Muscle layer of colon (tissue), 2 donors: ENCODE data around the gene CLCN2.

ENCODE experiments used
- H3K27ac ChIP-seq: one replicate; pipeline ENCODE4 v1.7.0; 2013; ENCODE audit warnings: low read depth, mild to moderate bottlenecking, low read length, moderate library complexity
- H3K27me3 ChIP-seq, 2 donors: one replicate each; pipeline ENCODE4 v1.7.0; 2013; ENCODE audit warnings: low read length in 2 of 2, mild to moderate bottlenecking in 2 of 2; ENCODE audit not compliant: insufficient read depth in 2 of 2, control insufficient read depth in 1 of 2
- H3K36me3 ChIP-seq: one replicate; pipeline ENCODE4 v1.7.0; 2013; ENCODE audit warnings: mild to moderate bottlenecking, low read length; ENCODE audit not compliant: insufficient read depth
- H3K4me1 ChIP-seq: one replicate; pipeline ENCODE4 v1.7.0; 2013; ENCODE audit warnings: mild to moderate bottlenecking, low read length; ENCODE audit not compliant: insufficient read depth
- H3K4me3 ChIP-seq, 2 donors: one replicate each; pipeline ENCODE4 v1.7.0; 2013; ENCODE audit warnings: low read length in 2 of 2, low read depth in 1 of 2, mild to moderate bottlenecking in 1 of 2, moderate library complexity in 1 of 2
- H3K9ac ChIP-seq: one replicate; pipeline ENCODE4 v1.7.0; 2013; ENCODE audit warnings: low read length
- H3K9me3 ChIP-seq: one replicate; pipeline ENCODE4 v1.7.0; 2013; ENCODE audit warnings: mild to moderate bottlenecking, low read length
- donor health status: abdominal sarcoma.
- donor health status: Adenocarcinoma of cecum.

Gene CLCN2

GRCh38 chr3:184368116-184368515, 6.7 kb upstream of the CLCN2 start:
- H3K4me3 ChIP-seq: no peak overlapping the region
- H3K27ac ChIP-seq: no peak overlapping the region
- H3K36me3 ChIP-seq: peaks cover 26% of the 10 kb centered on the region
- H3K4me1 ChIP-seq: peaks cover 10% of the 10 kb centered on the region
- no peaks in the 10 kb centered on the region for H3K9me3 ChIP-seq
- H3K27me3 ChIP-seq: no peaks in the 10 kb centered on the region
- no peak overlapping the region for H3K9ac ChIP-seq

DNA sequence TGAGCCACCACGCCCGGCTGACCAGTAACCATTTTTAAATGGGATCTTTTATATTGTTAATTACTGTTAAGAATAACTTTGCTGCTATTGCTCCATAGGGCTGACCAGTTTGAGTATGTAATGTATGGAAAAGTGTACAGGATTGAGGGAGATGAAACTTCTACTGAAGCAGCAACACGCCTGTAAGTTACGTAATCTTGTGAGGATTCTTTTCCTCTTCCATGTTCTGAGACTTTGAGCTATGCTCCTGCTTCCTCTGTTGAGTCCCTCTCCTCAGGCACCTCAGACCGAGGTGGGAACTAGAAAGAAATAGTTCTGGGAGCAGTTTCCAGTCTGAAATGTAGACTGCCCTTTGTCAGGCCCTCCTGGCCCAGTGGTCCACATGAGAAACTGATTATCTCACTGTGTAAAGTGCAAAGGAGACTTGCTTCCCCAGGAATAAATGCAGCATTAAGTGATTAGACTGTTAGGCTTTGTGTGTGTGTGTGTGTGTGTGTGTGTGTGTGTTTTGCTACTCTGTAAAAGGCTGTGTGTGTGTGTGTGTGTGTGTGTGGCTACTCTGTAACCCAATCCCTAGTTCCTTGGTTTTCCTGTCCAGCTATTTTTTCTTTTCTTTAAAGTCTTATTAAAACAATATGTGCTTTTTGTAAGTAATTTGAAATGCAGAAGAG, 5.3 kb upstream of the CLCN2 start:
- H3K27me3 ChIP-seq: no peaks in the 10 kb centered on the region
- H3K9me3 ChIP-seq: no peaks in the 10 kb centered on the region
- H3K27ac ChIP-seq: no peak overlapping the region
- H3K9ac ChIP-seq: no peak overlapping the region
- H3K36me3 ChIP-seq: peaks cover 26% of the 10 kb centered on the region
- H3K4me1 ChIP-seq: peaks cover 10% of the 10 kb centered on the region
- H3K4me3 ChIP-seq: no peak overlapping the region

- Histone ChIP-seq H3K9ac (peak overlapping the region; percentile 68), H3K36me3 (peaks cover 12% of the 10 kb centered on the region), H3K27me3 (no peaks in the 10 kb centered on the region), H3K9me3 (no peaks in the 10 kb centered on the region), H3K4me1 (peaks cover 23% of the 10 kb centered on the region), H3K4me3 (peak overlapping the region; percentile 60 to 79), H3K27ac (peak overlapping the region; percentile 99)
These were observed 1.5 kb upstream of the CLCN2 start for GRCh38 chr3:184362668-184363546.

- no peaks in the 10 kb centered on the region for H3K27me3 ChIP-seq
- H3K9ac ChIP-seq: peak overlapping the region; percentile 68
- peaks cover 23% of the 10 kb centered on the region for H3K4me1 ChIP-seq
- H3K4me3 ChIP-seq: peak overlapping the region; percentile 60 to 79
- H3K36me3 ChIP-seq: peaks cover 8% of the 10 kb centered on the region
- no peaks in the 10 kb centered on the region for H3K9me3 ChIP-seq
- H3K27ac ChIP-seq: peak overlapping the region; percentile 99
These were observed 695 bp upstream of the CLCN2 start for GRCh38 chr3:184361932-184362667.

- peak overlapping the region; percentile 37 to 79 for H3K4me3 ChIP-seq
- peaks cover 23% of the 10 kb centered on the region for H3K4me1 ChIP-seq
- peaks cover 8% of the 10 kb centered on the region for H3K36me3 ChIP-seq
- no peaks in the 10 kb centered on the region for H3K27me3 ChIP-seq
- H3K9ac ChIP-seq: peak overlapping the region; percentile 45
- H3K27ac ChIP-seq: peak overlapping the region; percentile 99
- H3K9me3 ChIP-seq: no peaks in the 10 kb centered on the region
These were observed 375 bp downstream of the CLCN2 start for GRCh38 chr3:184360929-184361531.

- H3K9ac ChIP-seq: peak overlapping the region; percentile 45
- no peaks in the 10 kb centered on the region for H3K9me3 ChIP-seq
- H3K4me1 ChIP-seq: peaks cover 23% of the 10 kb centered on the region
- peak overlapping the region; percentile 37 to 79 for H3K4me3 ChIP-seq
- H3K27ac ChIP-seq: no peak overlapping the region
- peaks cover 13% of the 10 kb centered on the region for H3K36me3 ChIP-seq
- H3K27me3 ChIP-seq: no peaks in the 10 kb centered on the region
These were observed 1.1 kb downstream of the CLCN2 start for GRCh38 chr3:184360070-184360928.

DNA sequence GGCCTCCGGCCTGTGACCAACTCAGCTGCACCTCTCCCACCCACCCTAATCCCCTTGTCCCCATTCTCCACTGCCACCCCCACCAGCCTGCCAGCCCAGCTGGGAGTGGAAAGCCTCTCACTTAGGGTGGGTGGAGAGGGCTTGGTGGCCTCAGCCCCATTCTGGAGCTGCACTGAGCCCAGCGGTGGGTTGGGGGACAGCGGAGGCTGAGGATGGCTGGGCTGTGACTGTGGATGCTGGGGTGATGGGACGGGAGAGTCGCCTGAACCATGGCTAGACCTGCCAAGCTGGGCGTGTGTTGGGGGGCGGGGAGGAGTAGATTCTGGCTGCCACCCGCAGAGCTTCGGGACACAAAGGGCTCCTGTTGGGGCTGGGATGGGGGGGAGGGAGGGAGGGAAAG, 1.8 kb downstream of the CLCN2 start:
- H3K27ac ChIP-seq: no peak overlapping the region
- H3K36me3 ChIP-seq: peaks cover 13% of the 10 kb centered on the region
- H3K9ac ChIP-seq: no peak overlapping the region
- no peak overlapping the region for H3K4me3 ChIP-seq
- H3K4me1 ChIP-seq: peaks cover 22% of the 10 kb centered on the region
- H3K27me3 ChIP-seq: no peaks in the 10 kb centered on the region
- H3K9me3 ChIP-seq: no peaks in the 10 kb centered on the region

DNA sequence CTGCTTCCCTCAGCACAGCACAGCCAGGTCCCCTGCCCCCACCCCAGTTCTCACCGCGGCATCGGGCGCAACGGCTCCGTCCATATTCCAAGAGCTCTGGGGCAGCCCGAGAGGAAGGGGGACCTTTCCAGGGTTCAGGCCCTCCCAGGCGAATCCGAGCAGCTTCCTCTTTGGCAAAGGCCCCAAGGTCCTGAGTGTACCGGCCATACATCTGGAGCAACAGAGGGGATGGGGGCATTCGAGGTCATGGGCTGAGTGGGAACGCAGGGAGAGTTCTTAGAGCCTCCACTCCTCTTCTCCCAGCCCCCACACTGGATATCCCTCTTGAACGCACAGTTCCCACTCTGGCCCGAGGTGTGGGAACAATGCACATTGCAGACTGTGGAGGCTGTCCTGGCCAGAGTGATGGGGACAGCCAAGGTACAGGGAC, 2.5 kb downstream of the CLCN2 start:
- Histone ChIP-seq H3K4me1 (peaks cover 16% of the 10 kb centered on the region), H3K9ac (no peak overlapping the region), H3K27ac (no peak overlapping the region), H3K9me3 (no peaks in the 10 kb centered on the region), H3K4me3 (no peak overlapping the region), H3K27me3 (no peaks in the 10 kb centered on the region), H3K36me3 (peaks cover 13% of the 10 kb centered on the region)

GRCh38 chr3:184358124-184358767, 3.2 kb downstream of the CLCN2 start:
- Histone ChIP-seq H3K4me3 (no peak overlapping the region), H3K9ac (no peak overlapping the region), H3K27me3 (no peaks in the 10 kb centered on the region), H3K9me3 (no peaks in the 10 kb centered on the region), H3K27ac (no peak overlapping the region), H3K4me1 (peaks cover 13% of the 10 kb centered on the region), H3K36me3 (peaks cover 13% of the 10 kb centered on the region)
